Breast epithelium (tissue), 3 donors: Measurements from ENCODE around the gene EDEM1.

Experiments
- POLR2A ChIP-seq: fragments of 450-650 bp; IDR thresholded peaks from one replicate; pipeline ENCODE4 v1.6.1; 2016; ENCODE audit warnings: antibody characterized with exemption, mild to moderate bottlenecking, moderate library complexity
- POLR2AphosphoS5 ChIP-seq, 3 donors: sonication (generic); formaldehyde crosslinking; IDR thresholded peaks; one replicate each; pipeline ENCODE4 v1.6.1; 2017; ENCODE audit warnings: antibody characterized with exemption in 3 of 3
- TF ChIP-seq, protein P1 (sequence below), 3 donors: fragments of 450-650 bp; IDR thresholded peaks; one replicate each; pipeline ENCODE4 v1.5.1; 2016 to 2017; ENCODE audit warnings: antibody characterized with exemption in 3 of 3, mild to moderate bottlenecking in 3 of 3, moderate library complexity in 3 of 3

DNA sequence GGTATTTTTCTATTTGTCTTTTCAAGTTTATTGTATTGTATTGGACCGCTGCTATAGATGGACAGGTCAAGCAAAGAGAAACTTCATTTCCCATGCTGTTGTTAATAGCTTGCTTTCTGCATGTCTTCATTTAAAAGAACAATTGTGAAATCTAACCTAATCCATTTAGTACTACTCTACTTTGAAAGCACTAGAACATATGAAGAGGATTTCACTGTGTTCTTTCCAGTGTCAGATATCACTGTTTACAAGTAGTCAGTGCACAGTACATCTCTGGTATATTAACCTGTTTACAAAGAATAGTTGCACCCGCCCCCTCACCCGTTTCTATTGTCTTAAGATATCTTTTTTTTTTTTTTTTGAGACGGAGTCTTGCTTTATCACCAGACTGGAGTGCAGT, 21.8 kb upstream of the EDEM1 start:
- TF ChIP-seq POLR2AphosphoS5 (IDR thresholded peaks at IDR 0.05) (no peak), POLR2A (no peak)
- TF ChIP-seq, protein P1, sequence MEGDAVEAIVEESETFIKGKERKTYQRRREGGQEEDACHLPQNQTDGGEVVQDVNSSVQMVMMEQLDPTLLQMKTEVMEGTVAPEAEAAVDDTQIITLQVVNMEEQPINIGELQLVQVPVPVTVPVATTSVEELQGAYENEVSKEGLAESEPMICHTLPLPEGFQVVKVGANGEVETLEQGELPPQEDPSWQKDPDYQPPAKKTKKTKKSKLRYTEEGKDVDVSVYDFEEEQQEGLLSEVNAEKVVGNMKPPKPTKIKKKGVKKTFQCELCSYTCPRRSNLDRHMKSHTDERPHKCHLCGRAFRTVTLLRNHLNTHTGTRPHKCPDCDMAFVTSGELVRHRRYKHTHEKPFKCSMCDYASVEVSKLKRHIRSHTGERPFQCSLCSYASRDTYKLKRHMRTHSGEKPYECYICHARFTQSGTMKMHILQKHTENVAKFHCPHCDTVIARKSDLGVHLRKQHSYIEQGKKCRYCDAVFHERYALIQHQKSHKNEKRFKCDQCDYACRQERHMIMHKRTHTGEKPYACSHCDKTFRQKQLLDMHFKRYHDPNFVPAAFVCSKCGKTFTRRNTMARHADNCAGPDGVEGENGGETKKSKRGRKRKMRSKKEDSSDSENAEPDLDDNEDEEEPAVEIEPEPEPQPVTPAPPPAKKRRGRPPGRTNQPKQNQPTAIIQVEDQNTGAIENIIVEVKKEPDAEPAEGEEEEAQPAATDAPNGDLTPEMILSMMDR (IDR thresholded peaks at IDR 0.05), result no peak
